HepG2 (cell line): ENCODE data around the gene PDE1C. TPM values are rescaled to one million over a fixed set of nuclear protein-coding genes. Genes with fewer than 3 reads are reported as not detected.

Source experiments
- ATAC-seq: fragments of 200-7000 bp; cut with Tn5 transposase; 3 replicates; pipeline ENCODE4 v1.9.1; 2020; ENCODE audit warnings: mild to moderate bottlenecking, moderate library complexity
- BruUV-seq: library from RNA; stranded (reverse); fragments of 400-500 nt; replicated peaks from 2 replicates; lab custom pipeline; 2021; lab: Mats Ljungman, UMichigan
- CTCF ChIA-PET: fragments of 300-600 bp; formaldehyde crosslinking; extraction: SDS; loops from one replicate; lab custom pipeline; 2021; ENCODE audit warnings: low total read pairs, inconsistent platforms, low intra/inter-chr PET ratio; lab: Yijun Ruan, JAX
- POLR2A ChIA-PET: fragments of 350-600 bp; sonication (Branson Sonifier 250); formaldehyde crosslinking; loops from one replicate; lab custom pipeline; 2020; ENCODE audit warnings: antibody characterized with exemption, inconsistent platforms; lab: Yijun Ruan, JAX
- DNase-seq: peaks from one replicate; pipeline ENCODE4 v3.0.0-alpha.2; 2015; ENCODE audit warnings: low spot score
- FAIRE-seq: peaks from 3 replicates; lab custom pipeline; 2011; peaks lifted over from hg19 to GRCh38; lab: Jason Lieb, UNC
- H2AFZ ChIP-seq: one replicate; pipeline ENCODE4 v1.6.1; 2011; ENCODE audit warnings: low read length, inconsistent platforms
- H3K27ac ChIP-seq: fragments of 300-600 bp; 3 replicates; pipeline ENCODE4 v1.8.0; 2011; ENCODE audit warnings: mixed run types, mild to moderate bottlenecking, mixed read lengths, low read length, inconsistent platforms; ENCODE audit not compliant: insufficient read depth; ENCODE audit errors: extremely low read length
- H3K27me3 ChIP-seq, 2 experiments: fragments of 200-600 bp in 1 of 2; 2 replicates in 1 of 2; 3 replicates in 1 of 2; pipeline versions ENCODE4 v1.6.0 to v1.8.0; 2011; ENCODE audit warnings: low read length in 2 of 2, mild to moderate bottlenecking in 2 of 2, moderate library complexity in 2 of 2, inconsistent platforms in 1 of 2; ENCODE audit not compliant: insufficient read depth in 2 of 2, control insufficient read depth in 1 of 2
- H3K36me3 ChIP-seq, 2 experiments: fragments of 200-600 bp in 1 of 2; replicated peaks in 1 of 2; 2 replicates in 1 of 2; 3 replicates in 1 of 2; pipeline versions ENCODE4 v1.5.1 to v1.8.0; 2011; ENCODE audit warnings: low read length in 2 of 2, inconsistent platforms in 1 of 2; ENCODE audit not compliant: insufficient read depth in 2 of 2, control insufficient read depth in 1 of 2
- H3K4me1 ChIP-seq: 2 replicates; pipeline ENCODE4 v1.5.1; 2012; ENCODE audit warnings: low read length, inconsistent platforms; ENCODE audit not compliant: insufficient read depth
- H3K4me2 ChIP-seq: 2 replicates; pipeline ENCODE4 v1.6.0; 2011; ENCODE audit warnings: low read depth, low read length, inconsistent platforms
- H3K4me3 ChIP-seq, 3 experiments: fragments of 200-600 bp in 1 of 3; sonication (generic), shearing (Covaris generic) in 1 of 3; replicated peaks in 1 of 3; 2 replicates each; pipeline ENCODE4 v1.5.1; 2011 to 2016; ENCODE audit warnings: low read length in 3 of 3, inconsistent platforms in 2 of 3, low read depth in 2 of 3, mild to moderate bottlenecking in 2 of 3, control low read depth in 1 of 3, mixed read lengths in 1 of 3; ENCODE audit not compliant: insufficient read depth in 1 of 3
- H3K79me2 ChIP-seq: one replicate; pipeline ENCODE4 v1.6.1; 2011; ENCODE audit warnings: low read length, inconsistent platforms; ENCODE audit not compliant: insufficient read depth
- H3K9ac ChIP-seq: 2 replicates; pipeline ENCODE4 v1.6.0; 2011; ENCODE audit warnings: mild to moderate bottlenecking, low read depth, low read length, inconsistent platforms; ENCODE audit not compliant: insufficient read depth
- H3K9me3 ChIP-seq: 2 replicates; pipeline ENCODE4 v1.5.1; 2012; ENCODE audit warnings: mild to moderate bottlenecking, low read length
- H4K20me1 ChIP-seq: 2 replicates; pipeline ENCODE4 v1.6.0; 2011; ENCODE audit warnings: inconsistent platforms, mild to moderate bottlenecking, low read length, moderate library complexity; ENCODE audit not compliant: insufficient read depth
- CREB3 ChIP-seq: sonication (generic); formaldehyde crosslinking; IDR thresholded peaks from 2 replicates; pipeline ENCODE4 v1.5.0; 2020; ENCODE audit warnings: missing genetic modification reagents
- CSRNP2 ChIP-seq: sonication (generic); formaldehyde crosslinking; conservative IDR thresholded peaks from 2 replicates; pipeline ENCODE4 v1.8.0; 2022; ENCODE audit warnings: low read depth, missing genetic modification reagents
- FOSL2 ChIP-seq: sonication (generic); formaldehyde crosslinking; IDR thresholded peaks from 2 replicates; pipeline ENCODE4 v1.4.0; 2020; ENCODE audit warnings: missing genetic modification reagents
- KDM2A ChIP-seq: sonication (generic); formaldehyde crosslinking; IDR thresholded peaks from 2 replicates; pipeline ENCODE4 v1.4.0; 2020; ENCODE audit warnings: low read depth, missing genetic modification reagents, borderline replicate concordance
- MAZ ChIP-seq, 2 experiments: sonication (generic) in 1 of 2; formaldehyde crosslinking in 1 of 2; IDR thresholded peaks; 2 replicates each; pipeline versions ENCODE4 v1.5.0 to v1.6.1; 2012 to 2020; ENCODE audit warnings: low read depth in 2 of 2, mild to moderate bottlenecking in 2 of 2, borderline replicate concordance in 1 of 2, improper control_type of control experiment in 1 of 2, low read length in 1 of 2, missing genetic modification reagents in 1 of 2, moderate library complexity in 1 of 2
- MEIS2 ChIP-seq: sonication (generic); formaldehyde crosslinking; IDR thresholded peaks from 2 replicates; pipeline ENCODE4 v1.9.0; 2021; ENCODE audit warnings: mild to moderate bottlenecking, missing genetic modification reagents
- MYPOP ChIP-seq: sonication (generic); formaldehyde crosslinking; IDR thresholded peaks from 2 replicates; pipeline ENCODE4 v1.8.1; 2023; ENCODE audit warnings: mild to moderate bottlenecking, moderate library complexity, missing genetic modification reagents
- PTBP1 ChIP-seq: fragments of 200-400 bp; formaldehyde crosslinking; IDR thresholded peaks from 2 replicates; pipeline ENCODE4 v1.6.1; 2018; ENCODE audit warnings: low read length, low read depth; ENCODE audit not compliant: poor library complexity, severe bottlenecking
- TGIF2 ChIP-seq: IDR thresholded peaks from 2 replicates; pipeline ENCODE4 v1.6.1; 2016; ENCODE audit warnings: control low read depth, missing compliant biosample characterization
- ZNF280B ChIP-seq: sonication (generic); formaldehyde crosslinking; IDR thresholded peaks from 2 replicates; pipeline ENCODE4 v1.5.0; 2020; ENCODE audit warnings: missing genetic modification reagents, mild to moderate bottlenecking, borderline replicate concordance
- ZNF580 ChIP-seq: IDR thresholded peaks from 2 replicates; pipeline ENCODE4 v1.6.1; 2016; ENCODE audit warnings: low read depth, borderline replicate concordance
- ZNF644 ChIP-seq: IDR thresholded peaks from 2 replicates; pipeline ENCODE4 v1.6.1; 2016; ENCODE audit warnings: low read depth
- ZNF816 ChIP-seq: sonication (generic); formaldehyde crosslinking; IDR thresholded peaks from 2 replicates; pipeline ENCODE4 v1.8.0; 2022; ENCODE audit warnings: missing genetic modification reagents, mild to moderate bottlenecking, borderline replicate concordance
- WGBS: methylation state at CpG from one replicate; pipeline ENCODE4 v1.1.6; 2017; ENCODE audit warnings: low lambda C conversion rate; 5-methylcytosine and 5-hydroxymethylcytosine counted together
- in situ Hi-C: cut with HindIII; loops from 2 replicates; pipeline ENCODE4 v1.10.0; 2017; ENCODE audit warnings: low pct_unique_long_range_greater_than_20kb; ENCODE audit not compliant: extremely low pct_ligation_motif_present
- intact Hi-C: fragments of 100-400 bp; cut with micrococcal nuclease; formaldehyde crosslinking; loops from one replicate; pipeline ENCODE4 v1.10.0; 2022; ENCODE audit not compliant: unreplicated experiment
- polyA plus RNA-seq, 8 experiments: library from polyadenylated mRNA; depleted of rRNA in 3 of 8; stranded (reverse) in 7 of 8; unstranded in 1 of 8; fragments of >200 nt; fragmentation: Illumina TruSeq in 4 of 8; extraction: Trizol in 4 of 8; gene quantifications; 2 replicates each; pipeline versions ENCODE4 v1.2.1 to v1.2.3, GENCODE V29; 2011 to 2016; ENCODE audit warnings: low read depth in 4 of 8, missing spikeins in 1 of 8, mixed read lengths in 1 of 8; ENCODE audit not compliant: insufficient read depth in 1 of 8
- total RNA-seq, 5 experiments: library from RNA; depleted of rRNA; stranded (reverse); fragments of >200 nt; fragmentation: Illumina TruSeq; extraction: Trizol; gene quantifications; 2 replicates each; pipeline ENCODE4 v1.2.3, GENCODE V29; 2016; ENCODE audit warnings: low read depth in 1 of 5

The PDE1C gene
- total and polyA plus RNA-seq, 2 of the 13 experiments (the other 11 are each of a cell fraction or from before 2014, with no cell fraction given): not detected

GRCh38 chr7:31860925-31861324 lies 209.3 kb downstream of the PDE1C start:
- ATAC-seq (no peak), DNase-seq (peak; percentile 13), FAIRE-seq (no peak)
- H4K20me1 ChIP-seq: no peaks in the 10 kb centered on the region
- H2AFZ ChIP-seq: no peak overlapping the region
- no peak overlapping the region for H3K9ac ChIP-seq
- in situ Hi-C loops (no loop called here), intact Hi-C loops (no loop called here)
- no peak overlapping the region for H3K27ac ChIP-seq
- no peaks in the 10 kb centered on the region for H3K79me2 ChIP-seq
- H3K4me1 ChIP-seq: no peaks in the 10 kb centered on the region
- H3K36me3 ChIP-seq: no peaks in the 10 kb centered on the region
- BruUV-seq: no TSS peak
- no peaks in the 10 kb centered on the region for H3K27me3 ChIP-seq
- CTCF ChIA-PET: no interaction called here
- peak; percentile 58 for TF ChIP-seq FOSL2 (CRISPR knock-in tag)
- TF ChIP-seq ZNF644 (CRISPR knock-in tag): peak; percentile 79
- TF ChIP-seq KDM2A (CRISPR knock-in tag): no peak
- no peak overlapping the region for H3K4me3 ChIP-seq
- no peaks in the 10 kb centered on the region for H3K9me3 ChIP-seq
- WGBS: 0% methylated on average over 1 of the region's 1 CpG
- POLR2A ChIA-PET: no interaction called here
- H3K4me2 ChIP-seq: no peak overlapping the region

- in situ Hi-C loops: no loop called here
- no peaks in the 10 kb centered on the region for H3K9me3 ChIP-seq
- H2AFZ ChIP-seq: no peak overlapping the region
- no peaks in the 10 kb centered on the region for H4K20me1 ChIP-seq
- ChIA-PET POLR2A (no interaction called here), CTCF (no interaction called here)
- no peak for DNase-seq
- no peaks in the 10 kb centered on the region for H3K36me3 ChIP-seq
- H3K27ac ChIP-seq: no peak overlapping the region
- no peaks in the 10 kb centered on the region for H3K79me2 ChIP-seq
- no peak overlapping the region for H3K9ac ChIP-seq
- 28% methylated on average over 2 of the region's 2 CpGs for WGBS
- H3K4me1 ChIP-seq: no peaks in the 10 kb centered on the region
- FAIRE-seq: no peak
- no peak for ATAC-seq
- intact Hi-C loops: no loop called here
- no peaks in the 10 kb centered on the region for H3K27me3 ChIP-seq
- H3K4me2 ChIP-seq: no peak overlapping the region
- BruUV-seq: no TSS peak
- H3K4me3 ChIP-seq: no peak overlapping the region
- TF ChIP-seq CSRNP2 (CRISPR knock-in tag) (no peak), TGIF2 (no peak), PTBP1 (no peak), ZNF580 (CRISPR knock-in tag) (no peak), ZNF280B (no peak), ZNF816 (CRISPR knock-in tag) (no peak), MYPOP (CRISPR knock-in tag) (no peak), MAZ (IDR thresholded peaks at IDR 0.05; ENCODE audit: borderline replicate concordance, low read depth, low read length) (no peak), MAZ (CRISPR knock-in tag; IDR thresholded peaks at IDR 0.05; ENCODE audit: low read depth) (no peak), CREB3 (no peak), MEIS2 (CRISPR knock-in tag) (no peak)
These were observed 212.2 kb downstream of the PDE1C start for GRCh38 chr7:31858055-31858454.
